Neutrophil (primary cell): ENCODE data around the gene CD9.

Experiments
- H3K27ac ChIP-seq: fragments of 200-600 bp; sonication (generic); 2 replicates; pipeline ENCODE4 v1.5.1; 2016; ENCODE audit warnings: mild to moderate bottlenecking, moderate library complexity
- H3K27me3 ChIP-seq: fragments of 200-600 bp; sonication (generic); 2 replicates; pipeline ENCODE4 v1.6.0; 2016; ENCODE audit warnings: mild to moderate bottlenecking
- H3K36me3 ChIP-seq: fragments of 200-600 bp; sonication (generic); 2 replicates; pipeline ENCODE4 v1.5.1; 2017
- H3K4me1 ChIP-seq, 2 experiments: fragments of 200-600 bp in 1 of 2; sonication (generic) in 1 of 2; 1 replicate in 1 of 2; 2 replicates in 1 of 2; pipeline versions ENCODE4 v1.5.1 to v1.6.1; 2013 to 2016; ENCODE audit warnings: low read depth in 1 of 2, low read length in 1 of 2, mild to moderate bottlenecking in 1 of 2, moderate library complexity in 1 of 2; ENCODE audit not compliant: control insufficient read depth in 1 of 2, insufficient read depth in 1 of 2
- H3K4me3 ChIP-seq, 2 experiments: fragments of 200-600 bp in 1 of 2; sonication (generic) in 1 of 2; 1 replicate in 1 of 2; 2 replicates in 1 of 2; pipeline ENCODE4 v1.5.1; 2013 to 2016; ENCODE audit warnings: low read depth in 1 of 2, low read length in 1 of 2, mild to moderate bottlenecking in 1 of 2, moderate library complexity in 1 of 2
- H3K9me3 ChIP-seq: fragments of 200-600 bp; sonication (generic); 2 replicates; pipeline ENCODE4 v1.5.1; 2016
- CTCF ChIP-seq: fragments of 200-600 bp; sonication (generic); IDR thresholded peaks from 2 replicates; pipeline ENCODE4 v1.5.1; 2016; ENCODE audit warnings: antibody characterized with exemption

The CD9 gene

GRCh38 chr12:6161124-6161882 is 38.9 kb upstream of the CD9 start:
- Histone ChIP-seq H3K36me3 (no peaks in the 10 kb centered on the region), H3K9me3 (no peaks in the 10 kb centered on the region), H3K27me3 (peaks cover 14% of the 10 kb centered on the region), H3K4me3 (no peak overlapping the region), H3K4me1 (no peaks in the 10 kb centered on the region), H3K27ac (no peak overlapping the region)
- TF ChIP-seq CTCF = no peak

- no peaks in the 10 kb centered on the region for H3K9me3 ChIP-seq
- no peaks in the 10 kb centered on the region for H3K36me3 ChIP-seq
- no peak for TF ChIP-seq CTCF
- no peak overlapping the region for H3K27ac ChIP-seq
- H3K4me3 ChIP-seq = no peak overlapping the region
- H3K27me3 ChIP-seq = peaks cover 32% of the 10 kb centered on the region
- H3K4me1 ChIP-seq = peaks cover 17 to 18% of the 10 kb centered on the region in 2 experiments
Measured at GRCh38 chr12:6163416-6164060, 36.7 kb upstream of the CD9 start.

GRCh38 chr12:6165395-6165794 is 34.8 kb upstream of the CD9 start:
- no peak for TF ChIP-seq CTCF
- no peak overlapping the region for H3K27ac ChIP-seq
- H3K27me3 ChIP-seq = peaks cover 34% of the 10 kb centered on the region
- peaks cover 18 to 27% of the 10 kb centered on the region in 2 experiments for H3K4me1 ChIP-seq
- no peaks in the 10 kb centered on the region for H3K36me3 ChIP-seq
- no peak overlapping the region for H3K4me3 ChIP-seq
- no peaks in the 10 kb centered on the region for H3K9me3 ChIP-seq

- Histone ChIP-seq H3K27ac (peak overlapping the region; percentile 82), H3K4me3 (no peak overlapping the region)
- TF ChIP-seq CTCF = no peak
Measured at GRCh38 chr12:6166808-6167207, 33.4 kb upstream of the CD9 start.

GRCh38 chr12:6167327-6168280 is 32.6 kb upstream of the CD9 start:
- H3K27ac ChIP-seq = peak overlapping the region; percentile 82
- H3K4me3 ChIP-seq = peak overlapping the region in 1 of 2 experiments; percentile 24
- TF ChIP-seq CTCF = no peak

More at GRCh38 chr12:6166808-6167207, 33.4 kb upstream of the CD9 start:
- Histone ChIP-seq H3K4me1 (peaks cover 18 to 27% of the 10 kb centered on the region in 2 experiments), H3K27me3 (peaks cover 23% of the 10 kb centered on the region), H3K36me3 (no peaks in the 10 kb centered on the region), H3K9me3 (no peaks in the 10 kb centered on the region)

More at GRCh38 chr12:6167327-6168280, 32.6 kb upstream of the CD9 start:
- no peaks in the 10 kb centered on the region for H3K36me3 ChIP-seq
- H3K4me1 ChIP-seq = peaks cover 18 to 27% of the 10 kb centered on the region in 2 experiments
- peaks cover 23% of the 10 kb centered on the region for H3K27me3 ChIP-seq
- H3K9me3 ChIP-seq = no peaks in the 10 kb centered on the region
